CD4-positive, alpha-beta T cell treated with Interleukin-6 for 4 hours (primary cell): ENCODE results near the gene MAP2K5.

Experiments
- DNase-seq: peaks from one replicate; pipeline ENCODE4 v3.0.0-alpha.2; 2020; ENCODE audit warnings: mixed read lengths

Gene MAP2K5

DNA sequence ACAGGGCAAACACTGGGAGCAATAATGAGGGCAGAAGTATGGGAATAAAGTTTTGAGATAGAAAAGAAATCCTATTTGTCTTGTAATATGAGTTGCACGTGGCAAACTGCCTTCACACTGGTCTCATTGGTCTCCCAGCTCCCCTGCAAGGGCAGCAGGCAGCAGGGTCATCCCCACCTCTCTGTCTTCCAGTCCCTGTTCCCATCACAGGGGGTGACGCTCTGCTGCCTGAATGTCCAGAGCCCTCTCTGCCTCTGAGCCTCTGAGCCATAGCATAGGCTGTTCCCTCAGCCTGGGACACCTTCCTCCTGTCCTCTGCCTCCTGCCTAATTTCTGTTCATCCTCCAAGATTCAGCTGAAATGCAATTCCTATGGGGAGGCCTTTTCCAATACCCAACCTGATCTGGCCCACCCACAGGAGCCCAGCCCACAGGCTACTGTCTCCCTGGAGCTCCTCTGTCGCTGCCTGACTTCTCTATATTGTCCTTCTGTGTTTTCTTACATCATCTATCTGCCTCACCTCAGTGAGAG lies 270.7 kb downstream of the MAP2K5 start:
- DNase-seq = no peak

- no peak for DNase-seq
These were observed 272.6 kb downstream of the MAP2K5 start for GRCh38 chr15:67815036-67815592.

DNA sequence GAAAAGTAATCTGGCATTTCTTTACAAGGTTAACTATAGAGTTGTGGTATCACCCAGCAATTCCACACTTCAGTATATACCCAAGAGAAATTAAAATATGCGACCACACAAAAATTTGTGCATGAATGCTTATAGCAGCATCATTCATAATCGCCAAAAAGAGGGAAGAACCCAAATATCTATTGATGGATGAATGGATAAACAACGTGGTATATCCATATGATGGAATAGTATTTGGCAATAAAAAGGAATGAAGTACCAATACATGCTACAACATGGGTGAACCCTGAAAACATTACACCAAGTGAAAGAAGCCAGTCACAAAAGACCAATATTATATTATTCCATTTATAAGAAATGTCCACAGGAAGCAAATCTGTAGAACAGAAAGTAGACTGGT lies 274.2 kb downstream of the MAP2K5 start:
- no peak for DNase-seq

DNA sequence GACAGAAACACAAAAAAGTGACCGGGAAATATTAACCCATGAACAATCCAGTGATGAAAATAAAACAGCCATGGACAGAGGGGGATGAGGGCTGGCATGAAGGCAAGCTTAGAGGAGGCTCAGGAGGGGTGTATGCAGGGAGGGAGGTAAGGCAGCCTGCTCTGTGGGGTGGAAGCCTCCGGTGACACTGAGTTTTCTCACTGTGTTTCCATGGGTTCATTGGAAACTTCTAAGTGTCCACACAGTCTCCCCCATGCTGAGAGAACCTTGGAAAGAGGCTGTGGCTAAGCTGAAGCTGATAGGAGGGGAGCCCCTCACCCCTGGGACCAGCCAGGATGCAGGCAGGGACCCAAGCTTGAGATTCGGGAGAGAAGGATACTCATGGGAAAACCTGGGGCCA lies 276.0 kb downstream of the MAP2K5 start:
- no peak for DNase-seq

DNA sequence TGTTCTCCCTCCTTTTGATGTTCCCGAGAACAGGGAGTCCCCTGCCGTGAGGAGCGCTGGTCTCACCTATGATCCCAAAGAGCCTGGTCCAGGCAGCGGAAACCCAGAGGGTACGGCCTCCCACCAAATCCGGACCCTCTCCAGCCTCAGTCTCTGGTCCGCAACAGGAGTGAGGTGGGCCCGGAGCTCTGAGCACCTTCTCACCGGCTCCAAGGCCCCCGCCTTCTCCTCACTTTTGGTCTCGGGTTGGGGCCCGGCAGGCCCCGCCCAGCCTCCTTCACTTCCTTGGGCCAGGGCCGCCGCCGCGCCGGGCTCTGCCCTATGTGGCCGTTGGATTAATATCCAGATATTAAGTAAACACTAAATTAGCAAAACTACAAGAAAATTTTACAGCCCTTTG lies 277.1 kb downstream of the MAP2K5 start:
- no peak for DNase-seq

DNA sequence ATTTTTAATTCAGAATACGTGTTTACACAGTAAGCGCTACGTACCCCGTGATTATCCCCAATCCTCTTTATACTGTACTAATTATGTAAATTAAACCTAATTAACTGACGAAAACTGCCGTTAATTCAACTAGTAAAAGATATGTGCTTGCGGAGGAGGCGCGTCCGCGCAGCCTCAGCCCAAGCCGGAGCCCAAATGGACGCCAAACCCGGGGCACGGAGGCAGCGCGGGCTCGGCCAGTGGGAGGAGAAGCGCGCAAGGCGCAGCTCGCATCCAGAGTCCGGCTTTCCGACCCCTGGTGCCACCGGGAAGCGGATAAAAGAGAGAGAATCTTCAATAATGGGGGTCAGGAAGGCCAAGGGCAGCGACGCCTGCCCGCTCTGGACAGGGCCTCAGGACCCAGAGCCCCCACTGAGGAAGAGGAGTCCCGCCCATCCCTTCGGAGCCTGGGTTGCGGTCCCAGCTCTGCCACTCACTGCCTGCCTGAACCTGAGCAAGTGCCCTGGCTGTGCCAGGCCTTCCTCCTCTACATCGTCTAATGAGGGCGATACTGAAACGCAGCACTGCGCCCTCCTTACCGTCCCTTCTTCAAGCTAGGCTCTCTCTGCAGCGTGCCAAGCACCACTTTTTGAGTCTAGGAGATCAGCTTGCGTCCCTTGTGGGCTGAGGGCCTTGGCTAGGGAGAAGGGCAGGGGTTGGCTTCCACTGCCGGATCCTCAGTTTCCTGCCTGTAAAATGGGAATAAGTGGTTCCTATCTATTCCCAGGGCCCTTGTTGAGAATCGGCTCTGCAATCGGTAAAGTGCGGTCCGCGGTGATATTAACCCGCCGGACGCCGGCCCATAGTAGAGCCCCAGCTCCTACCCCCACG lies 277.9 kb downstream of the MAP2K5 start:
- DNase-seq = no peak

- DNase-seq = peak; percentile 29
These were observed 278.7 kb downstream of the MAP2K5 start for GRCh38 chr15:67820992-67821783.

- DNase-seq = no peak
These were observed 279.4 kb downstream of the MAP2K5 start for GRCh38 chr15:67821784-67822440.

- no peak for DNase-seq
These were observed 280.2 kb downstream of the MAP2K5 start for GRCh38 chr15:67822537-67823313.

DNA sequence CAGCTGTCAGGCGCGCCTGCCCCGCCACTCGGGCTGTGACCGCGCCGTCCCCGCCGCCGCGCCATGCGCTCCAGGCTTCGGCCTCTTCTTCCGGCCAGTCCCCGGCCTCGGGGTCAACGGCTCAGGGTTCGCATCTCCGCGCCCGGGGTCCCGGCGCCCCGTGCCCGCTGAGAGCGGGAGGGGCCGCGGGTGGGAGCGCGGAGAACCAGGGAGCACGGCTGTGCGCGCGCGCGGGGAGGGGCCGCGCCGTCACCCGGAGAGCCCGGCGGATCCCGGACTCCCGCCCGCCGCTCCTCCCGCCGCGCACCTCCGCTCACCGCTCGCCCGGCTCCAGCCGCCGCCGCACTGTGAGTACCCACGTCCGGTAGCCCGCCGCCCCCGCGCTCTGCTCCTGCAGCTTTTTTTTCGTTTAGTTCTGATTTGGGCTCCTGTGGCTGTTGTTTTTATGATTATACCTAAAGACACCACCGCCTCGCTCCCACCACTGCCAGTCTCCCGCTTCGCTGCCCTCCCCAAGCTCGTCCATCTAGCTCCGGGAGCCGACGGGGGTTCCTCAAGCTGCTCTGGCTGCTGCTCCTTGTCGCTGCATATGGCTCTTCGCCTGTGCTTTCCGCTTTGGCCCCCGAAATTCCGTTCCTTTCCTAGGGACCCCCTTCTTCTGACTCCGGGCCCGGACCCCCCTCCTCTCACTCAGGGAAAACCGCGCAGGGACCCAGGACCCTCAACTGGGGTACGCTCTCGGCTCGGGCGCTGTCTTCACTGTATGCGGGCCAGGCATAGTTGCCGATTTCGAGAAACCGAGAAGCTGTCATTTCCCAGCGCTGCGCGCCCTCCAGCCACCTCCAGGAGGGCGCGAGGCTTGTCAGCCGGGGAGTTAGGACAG lies 281.1 kb downstream of the MAP2K5 start:
- DNase-seq = no peak

GRCh38 chr15:67824197-67824968 lies 281.9 kb downstream of the MAP2K5 start:
- no peak for DNase-seq

- no peak for DNase-seq
These were observed 282.7 kb downstream of the MAP2K5 start, which contains the start of gene SKOR1 for GRCh38 chr15:67824976-67825880. Gene SKOR1, plus strand, starts transcription at chr15:67825509. Its CDS starts 94 bp downstream, at chr15:67825603.

- DNase-seq = no peak
These were observed 283.6 kb downstream of the MAP2K5 start for GRCh38 chr15:67825881-67826716.

- no peak for DNase-seq
These were observed 284.4 kb downstream of the MAP2K5 start for GRCh38 chr15:67826717-67827561.

DNA sequence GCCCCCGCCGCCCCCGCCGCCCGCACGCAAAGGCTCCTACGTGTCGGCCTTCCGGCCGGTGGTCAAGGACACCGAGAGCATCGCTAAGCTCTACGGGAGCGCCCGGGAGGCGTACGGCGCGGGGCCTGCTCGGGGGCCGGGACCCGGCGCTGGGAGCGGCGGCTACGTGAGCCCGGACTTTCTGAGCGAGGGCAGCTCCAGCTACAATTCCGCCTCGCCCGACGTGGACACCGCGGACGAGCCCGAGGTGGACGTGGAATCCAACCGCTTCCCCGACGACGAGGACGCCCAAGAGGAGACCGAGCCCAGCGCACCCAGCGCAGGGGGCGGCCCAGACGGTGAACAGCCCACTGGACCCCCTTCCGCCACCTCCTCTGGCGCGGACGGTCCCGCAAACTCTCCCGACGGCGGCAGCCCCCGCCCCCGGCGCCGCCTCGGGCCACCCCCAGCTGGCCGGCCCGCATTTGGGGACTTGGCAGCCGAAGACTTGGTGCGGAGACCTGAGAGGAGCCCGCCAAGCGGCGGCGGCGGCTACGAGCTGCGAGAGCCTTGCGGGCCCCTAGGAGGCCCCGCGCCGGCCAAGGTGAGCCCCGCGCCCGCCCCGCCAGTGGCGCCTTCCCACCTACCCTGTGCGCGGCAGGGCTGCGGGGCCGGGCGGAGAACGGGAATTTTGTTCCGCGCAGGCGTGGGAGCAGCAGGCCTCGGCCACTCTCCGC lies 285.2 kb downstream of the MAP2K5 start:
- no peak for DNase-seq

- no peak for DNase-seq
These were observed 285.9 kb downstream of the MAP2K5 start for GRCh38 chr15:67828278-67828968.
